ENCODE measurements around the gene CREB3L1. TPM values are rescaled to one million over a fixed set of nuclear protein-coding genes. Genes with fewer than 3 reads are reported as not detected.

CREB3L1 gene
- total and polyA plus RNA-seq, 2 donors (not counting 3 experiments of a cell fraction or from before 2014, with no cell fraction given): 0.23 to 0.84 TPM

GRCh38 chr11:46242041-46242951 lies 35.2 kb upstream of the CREB3L1 start:
- H3K9me1 ChIP-seq (replicated peaks; ENCODE audit: control insufficient read depth, extremely low read depth, insufficient read depth, low read length): no peaks in the 10 kb centered on the region
- peaks cover 24% of the 10 kb centered on the region for H3K4me1 ChIP-seq (ENCODE audit: control insufficient read depth, extremely low read depth, insufficient read depth, low read length)
- POLR2A ChIA-PET: interaction anchor here (0.7 to 1.4 kb wide), 3 partner anchors 53 to 1520 kb away, joined by 3 to 8 read pairs (median 4); no protein-coding TSS in a partner anchor
- H3K27ac ChIP-seq (ENCODE audit: insufficient read depth, low read depth, low read length): peak overlapping the region; percentile 54
- no TSS peak for BruUV-seq (replicated peaks)
- CTCF ChIA-PET: interaction anchor here (1.2 to 9.4 kb wide), 6 partner anchors 34 to 369 kb away, joined by 3 to 367 read pairs (median 13); partner anchors contain the start of gene CREB3L1
- FAIRE-seq: peak; percentile 12
- peak overlapping the region in 1 of 3 experiments; percentile 38 for H3K4me3 ChIP-seq (replicated peaks in 1 of 3; ENCODE audit: insufficient read depth in 1 of 3, low read depth in 1 of 3, low read length in 3 of 3)
- dilution Hi-C loops (cut with MboI; ENCODE audit: extremely low pct_ligation_motif_present, low sequenced_read_pairs) (no loop called here), intact Hi-C loops (cut with micrococcal nuclease) (no loop called here)
- DNase-seq (ENCODE audit: low read depth, low spot score): no peak
- peak overlapping the region; percentile 78 for H2AFZ ChIP-seq (ENCODE audit: low read depth, low read length)
- H3K79me2 ChIP-seq (ENCODE audit: control insufficient read depth, insufficient read depth, low read length): no peaks in the 10 kb centered on the region
- H3K9ac ChIP-seq (replicated peaks; ENCODE audit: extremely low read depth, insufficient read depth, low read length): peak overlapping the region; percentile 57
- TF ChIP-seq CTCF (IDR thresholded peaks at IDR 0.05; ENCODE audit: extremely low read depth in 1 of 2, insufficient read depth in 1 of 2, low read depth in 1 of 2, low read length in 2 of 2) (no peak), JUN (IDR thresholded peaks at IDR 0.05; ENCODE audit: borderline replicate concordance, insufficient read depth, insufficient read length, low read depth) (no peak), MYC (IDR thresholded peaks at IDR 0.05; ENCODE audit: low read depth, low read length) (no peak), FOS (IDR thresholded peaks at IDR 0.05; ENCODE audit: borderline replicate concordance, insufficient read depth, low read length) (no peak), GATA2 (IDR thresholded peaks at IDR 0.05; ENCODE audit: insufficient read depth, insufficient read length, low read depth, low read length) (no peak), POLR2A (IDR thresholded peaks at IDR 0.05; ENCODE audit: low read depth, low read length) (no peak), POLR2AphosphoS5 (IDR thresholded peaks at IDR 0.05; ENCODE audit: insufficient read depth, low read depth, low read length) (no peak), MAX (IDR thresholded peaks at IDR 0.05; ENCODE audit: insufficient read depth, insufficient read length) (no peak), EZH2 (IDR thresholded peaks at IDR 0.05; ENCODE audit: borderline replicate concordance, low read depth, low read length, severe bottlenecking) (no peak)
- no peaks in the 10 kb centered on the region for H3K9me3 ChIP-seq (replicated peaks; ENCODE audit: control insufficient read depth, insufficient read depth, low read length)
- H4K20me1 ChIP-seq (replicated peaks; ENCODE audit: control insufficient read depth, extremely low read depth, insufficient read depth, low read length): no peaks in the 10 kb centered on the region
- H3K36me3 ChIP-seq (ENCODE audit: control insufficient read depth in 2 of 2, extremely low read depth in 1 of 2, insufficient read depth in 2 of 2, low read length in 2 of 2): no peaks in the 10 kb centered on the region
- H3K4me2 ChIP-seq (ENCODE audit: insufficient read depth, low read length): peak overlapping the region; percentile 57
- no peaks in the 10 kb centered on the region for H3K27me3 ChIP-seq (ENCODE audit: control insufficient read depth in 2 of 2, insufficient read depth in 2 of 2, low read length in 2 of 2)

All from endothelial cell of umbilical vein (primary cell).